AG10803 (cell line): ENCODE data around the gene LIN54.

Experiments
- DNase-seq: peaks from one replicate; pipeline ENCODE4 v3.0.0; 2010; ENCODE audit warnings: low read depth
- H3K4me3 ChIP-seq: 2 replicates; pipeline ENCODE4 v1.5.1; 2011; ENCODE audit warnings: mild to moderate bottlenecking, low read length, control low read depth
- TF ChIP-seq, protein P1 (sequence below): conservative IDR thresholded peaks from 2 replicates; pipeline ENCODE4 v1.5.1; 2011; ENCODE audit warnings: mild to moderate bottlenecking, low read length, control low read depth, inconsistent platforms

The LIN54 gene

GRCh38 chr4:82900066-82900410, 110.6 kb downstream of the LIN54 start:
- TF ChIP-seq, protein P1, sequence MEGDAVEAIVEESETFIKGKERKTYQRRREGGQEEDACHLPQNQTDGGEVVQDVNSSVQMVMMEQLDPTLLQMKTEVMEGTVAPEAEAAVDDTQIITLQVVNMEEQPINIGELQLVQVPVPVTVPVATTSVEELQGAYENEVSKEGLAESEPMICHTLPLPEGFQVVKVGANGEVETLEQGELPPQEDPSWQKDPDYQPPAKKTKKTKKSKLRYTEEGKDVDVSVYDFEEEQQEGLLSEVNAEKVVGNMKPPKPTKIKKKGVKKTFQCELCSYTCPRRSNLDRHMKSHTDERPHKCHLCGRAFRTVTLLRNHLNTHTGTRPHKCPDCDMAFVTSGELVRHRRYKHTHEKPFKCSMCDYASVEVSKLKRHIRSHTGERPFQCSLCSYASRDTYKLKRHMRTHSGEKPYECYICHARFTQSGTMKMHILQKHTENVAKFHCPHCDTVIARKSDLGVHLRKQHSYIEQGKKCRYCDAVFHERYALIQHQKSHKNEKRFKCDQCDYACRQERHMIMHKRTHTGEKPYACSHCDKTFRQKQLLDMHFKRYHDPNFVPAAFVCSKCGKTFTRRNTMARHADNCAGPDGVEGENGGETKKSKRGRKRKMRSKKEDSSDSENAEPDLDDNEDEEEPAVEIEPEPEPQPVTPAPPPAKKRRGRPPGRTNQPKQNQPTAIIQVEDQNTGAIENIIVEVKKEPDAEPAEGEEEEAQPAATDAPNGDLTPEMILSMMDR: no peak
- no peak for DNase-seq
- H3K4me3 ChIP-seq: peak overlapping the region; percentile 86

DNA sequence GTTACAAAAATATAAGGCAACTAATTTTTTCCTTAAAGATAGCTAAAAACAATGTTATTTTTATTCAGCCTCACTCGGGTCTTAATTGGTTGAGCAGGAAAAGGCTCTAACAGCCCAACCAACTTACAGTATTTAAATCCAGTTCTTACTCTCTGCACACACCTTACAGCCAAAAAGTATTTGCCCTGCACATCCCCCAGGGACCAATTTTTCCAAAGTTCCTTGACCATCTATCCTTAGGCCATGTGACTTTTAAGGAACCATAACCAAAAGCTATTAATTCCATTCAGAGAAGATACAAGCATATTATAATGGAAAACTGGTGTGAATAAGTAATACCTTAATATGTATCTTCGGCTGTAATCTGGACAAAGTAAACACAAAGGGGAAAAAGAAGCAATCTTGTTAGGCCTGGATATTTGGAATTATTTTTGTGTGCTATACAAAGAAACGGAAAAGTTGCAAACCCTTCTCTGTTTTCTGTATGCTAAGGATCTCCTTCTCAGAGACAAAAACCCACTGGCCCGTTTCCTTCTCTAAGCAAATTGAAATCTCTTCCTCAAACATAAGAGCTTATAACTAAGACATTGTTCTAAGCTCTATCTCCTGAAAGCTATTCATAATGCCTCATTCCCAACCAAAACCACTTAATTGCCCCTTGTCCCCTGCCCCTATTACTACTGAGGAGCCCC, 111.1 kb downstream of the LIN54 start:
- TF ChIP-seq, protein P1: no peak
- peak overlapping the region; percentile 86 for H3K4me3 ChIP-seq
- DNase-seq: no peak

DNA sequence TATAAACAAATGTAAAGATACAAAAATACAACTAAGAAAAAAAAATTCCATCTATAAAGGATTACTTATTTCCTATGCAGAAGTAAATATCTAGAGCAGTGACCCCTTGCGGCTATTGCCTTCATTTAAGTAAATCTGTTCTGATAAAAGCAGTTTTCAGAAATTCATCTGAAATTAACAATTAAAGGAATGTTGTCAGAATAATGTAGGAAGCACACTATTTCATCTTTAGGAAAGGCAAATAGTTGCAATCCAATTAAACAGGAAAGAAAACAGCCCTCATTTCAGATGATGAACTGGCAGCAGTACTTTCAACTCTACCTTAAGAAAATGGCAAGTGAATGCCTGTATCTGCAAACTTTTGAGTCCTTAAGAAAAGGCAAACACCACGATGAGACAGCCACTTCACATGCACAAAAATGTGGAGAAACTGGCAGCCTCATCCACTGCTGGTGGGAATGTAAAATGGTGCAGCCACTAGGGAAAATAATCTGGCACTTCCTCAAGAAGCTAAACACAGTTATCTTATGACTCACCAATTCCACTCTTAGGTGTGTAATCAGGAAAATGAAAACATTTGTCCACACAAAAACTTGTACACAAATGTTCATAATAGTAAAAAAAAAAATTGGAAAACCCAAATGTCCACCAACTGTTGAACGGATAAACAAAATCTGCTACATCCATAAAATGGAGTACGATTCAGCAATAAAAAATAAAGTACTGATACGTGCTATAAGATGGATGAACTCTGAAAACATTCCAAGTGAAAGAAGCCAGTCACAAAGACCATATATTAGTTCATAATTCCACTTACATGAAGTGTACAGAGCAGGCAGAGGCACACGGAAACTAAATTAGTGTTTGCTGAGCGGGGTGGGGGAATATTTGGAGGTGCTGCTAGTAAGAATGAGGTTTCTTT, 112.0 kb downstream of the LIN54 start:
- TF ChIP-seq, protein P1: peak; percentile 48
- DNase-seq: peak; percentile 94
- H3K4me3 ChIP-seq: peak overlapping the region; percentile 86

- TF ChIP-seq, protein P1: no peak
- H3K4me3 ChIP-seq: no peak overlapping the region
- DNase-seq: no peak
Measured at GRCh38 chr4:82896755-82897154, 113.9 kb downstream of the LIN54 start.

GRCh38 chr4:82893942-82894341, 116.7 kb downstream of the LIN54 start:
- H3K4me3 ChIP-seq: no peak overlapping the region
- peak; percentile 54 for DNase-seq
- TF ChIP-seq, protein P1: no peak

DNA sequence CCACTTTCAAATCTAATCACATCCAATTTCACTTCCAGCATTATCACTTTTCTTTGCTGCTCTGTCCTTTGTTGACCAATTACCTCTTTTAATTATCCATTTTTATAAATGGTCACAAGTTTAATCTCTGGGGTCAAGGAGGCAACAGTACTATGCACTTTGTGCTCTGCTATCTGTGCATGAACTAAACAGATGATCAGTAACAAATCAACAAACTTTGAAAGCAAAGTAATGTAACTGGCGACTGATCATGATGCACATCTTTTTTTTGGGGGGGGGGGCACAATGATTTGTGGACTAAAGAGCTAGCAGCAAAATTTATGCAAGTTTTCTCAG, 118.2 kb downstream of the LIN54 start:
- no peak for DNase-seq
- H3K4me3 ChIP-seq: no peak overlapping the region

More for the DNA sequence above, 118.2 kb downstream of the LIN54 start:
- TF ChIP-seq, protein P1: no peak
